Coronary artery (tissue), 2 donors: ENCODE data around the gene BARHL2.

Experiments
- DNase-seq: peaks from one replicate; pipeline ENCODE4 v3.0.0-alpha.2; 2017; ENCODE audit warnings: low spot score
- H3K27ac ChIP-seq, 2 donors: fragments of 200-600 bp; sonication (generic); one replicate each; pipeline ENCODE4 v1.5.1; 2016 to 2019
- H3K4me3 ChIP-seq: fragments of 200-600 bp; sonication (generic); 2 replicates; pipeline ENCODE4 v1.5.1; 2016; ENCODE audit warnings: mild to moderate bottlenecking, moderate library complexity
- CTCF ChIP-seq: fragments of 200-600 bp; sonication (generic); IDR thresholded peaks from one replicate; pipeline ENCODE4 v1.5.1; 2019; ENCODE audit warnings: antibody characterized with exemption

The BARHL2 gene

GRCh38 chr1:90724926-90725656, 8.0 kb upstream of the BARHL2 start:
- H3K4me3 ChIP-seq = peak overlapping the region; percentile 62
- TF ChIP-seq CTCF = no peak
- DNase-seq = no peak
- no peak overlapping the region for H3K27ac ChIP-seq

- no peak for TF ChIP-seq CTCF
- Histone ChIP-seq H3K27ac (no peak overlapping the region), H3K4me3 (no peak overlapping the region)
- no peak for DNase-seq
Observed at GRCh38 chr1:90724361-90724760, 7.3 kb upstream of the BARHL2 start.

- TF ChIP-seq CTCF = no peak
- no peak for DNase-seq
- Histone ChIP-seq H3K27ac (no peak overlapping the region), H3K4me3 (peak overlapping the region; percentile 61)
Observed at GRCh38 chr1:90723590-90724108, 6.5 kb upstream of the BARHL2 start.

DNA sequence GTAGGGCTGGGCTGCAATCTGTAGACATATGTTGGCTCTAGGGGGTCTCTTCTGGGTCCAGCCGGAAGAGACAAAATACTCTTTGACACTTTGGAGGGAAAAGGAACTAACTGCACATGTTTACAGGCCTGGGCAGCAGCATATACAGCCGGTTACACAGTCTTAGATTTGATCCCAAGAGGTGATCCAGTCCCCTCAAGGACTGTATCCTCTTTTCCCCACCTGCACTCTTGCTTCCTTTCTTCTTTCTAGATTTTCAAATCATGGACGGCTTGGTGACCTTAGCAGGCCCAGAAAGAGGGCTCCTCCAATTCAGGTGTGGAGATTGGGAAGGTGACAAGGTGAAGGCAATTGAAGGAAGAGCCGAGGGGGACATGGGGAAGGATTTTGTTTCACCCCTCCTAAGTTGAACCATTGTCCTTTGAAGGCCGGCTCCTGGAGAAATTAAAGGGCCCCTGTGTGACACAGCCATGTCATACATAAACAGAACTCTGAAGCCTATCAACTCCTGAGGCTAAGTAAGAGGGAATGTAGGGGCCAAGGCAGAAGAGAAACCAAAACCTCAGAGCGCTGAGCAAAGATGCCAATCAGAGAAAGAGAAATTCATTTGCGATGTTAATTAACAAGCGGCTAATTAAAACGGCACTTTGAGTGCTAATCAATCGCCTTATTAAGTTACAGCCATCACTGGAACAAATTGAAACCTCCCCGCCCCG, 5.9 kb upstream of the BARHL2 start:
- Histone ChIP-seq H3K4me3 (peak overlapping the region; percentile 61), H3K27ac (no peak overlapping the region)
- DNase-seq = no peak
- TF ChIP-seq CTCF = no peak

- H3K4me3 ChIP-seq = no peak overlapping the region
- no peak for TF ChIP-seq CTCF
- no peak for DNase-seq
- no peak overlapping the region for H3K27ac ChIP-seq
Observed at GRCh38 chr1:90721210-90722194, 4.4 kb upstream of the BARHL2 start.

GRCh38 chr1:90720145-90720636, 3.1 kb upstream of the BARHL2 start:
- Histone ChIP-seq H3K4me3 (no peak overlapping the region), H3K27ac (no peak overlapping the region)
- no peak for TF ChIP-seq CTCF
- DNase-seq = no peak
